IPS-20b (cell line): ENCODE measurements around the gene BBS9.
"Not testable (repeated sequence)": the region's sequence is repeated elsewhere in the genome, so short reads cannot be mapped to it uniquely, and the experiment has no call there.

Experiments used
- H3K27ac ChIP-seq: one replicate; pipeline ENCODE4 v1.5.1; 2013; ENCODE audit warnings: low read length
- H3K27me3 ChIP-seq: 2 replicates; pipeline ENCODE4 v1.6.1; 2013; ENCODE audit warnings: mild to moderate bottlenecking, low read length, inconsistent platforms; ENCODE audit not compliant: insufficient read depth
- H3K36me3 ChIP-seq: 2 replicates; pipeline ENCODE4 v1.6.1; 2013; ENCODE audit warnings: low read depth, mild to moderate bottlenecking, inconsistent platforms, low read length, moderate library complexity; ENCODE audit not compliant: insufficient read depth
- H3K4me1 ChIP-seq: 2 replicates; pipeline ENCODE4 v1.6.1; 2013; ENCODE audit warnings: mild to moderate bottlenecking, control low read depth, inconsistent platforms, low read length, moderate library complexity; ENCODE audit not compliant: insufficient read depth
- H3K4me3 ChIP-seq: 2 replicates; pipeline ENCODE4 v1.5.1; 2013; ENCODE audit warnings: mild to moderate bottlenecking, low read length, inconsistent platforms
- H3K9ac ChIP-seq: 2 replicates; pipeline ENCODE4 v1.6.1; 2013; ENCODE audit warnings: low read depth, mild to moderate bottlenecking, inconsistent platforms, low read length, moderate library complexity
- H3K9me3 ChIP-seq: 2 replicates; pipeline ENCODE4 v1.6.1; 2013; ENCODE audit warnings: mild to moderate bottlenecking, low read depth, low read length, inconsistent platforms; ENCODE audit not compliant: insufficient read depth

The BBS9 gene

GRCh38 chr7:33452805-33453502, 323.6 kb downstream of the BBS9 start:
- no peak overlapping the region for H3K27ac ChIP-seq
- no peak overlapping the region for H3K9ac ChIP-seq
- no peaks in the 10 kb centered on the region for H3K36me3 ChIP-seq
- no peaks in the 10 kb centered on the region for H3K27me3 ChIP-seq
- H3K4me1 ChIP-seq = no peaks in the 10 kb centered on the region
- H3K4me3 ChIP-seq = no peak overlapping the region
- H3K9me3 ChIP-seq = peaks cover 4% of the 10 kb centered on the region; the same call in 1 of the 2 replicates

GRCh38 chr7:33457039-33457438, 327.7 kb downstream of the BBS9 start:
- Histone ChIP-seq H3K27me3 (no peaks in the 10 kb centered on the region), H3K27ac (no peak overlapping the region), H3K9me3 (no peaks in the 10 kb centered on the region), H3K4me3 (no peak overlapping the region), H3K9ac (no peak overlapping the region), H3K4me1 (no peaks in the 10 kb centered on the region), H3K36me3 (no peaks in the 10 kb centered on the region)

- Histone ChIP-seq H3K27ac (no peak overlapping the region), H3K27me3 (no peaks in the 10 kb centered on the region), H3K9me3 (no peaks in the 10 kb centered on the region), H3K4me1 (no peaks in the 10 kb centered on the region), H3K4me3 (no peak overlapping the region), H3K9ac (no peak overlapping the region), H3K36me3 (no peaks in the 10 kb centered on the region)
These were observed 329.2 kb downstream of the BBS9 start for GRCh38 chr7:33458581-33458980.

GRCh38 chr7:33459340-33459751, 330.0 kb downstream of the BBS9 start:
- Histone ChIP-seq H3K9me3 (no peaks in the 10 kb centered on the region), H3K4me3 (no peak overlapping the region), H3K27ac (no peak overlapping the region), H3K27me3 (no peaks in the 10 kb centered on the region), H3K36me3 (no peaks in the 10 kb centered on the region), H3K9ac (no peak overlapping the region), H3K4me1 (no peaks in the 10 kb centered on the region)

- H3K36me3 ChIP-seq = no peaks in the 10 kb centered on the region
- H3K9me3 ChIP-seq = no peaks in the 10 kb centered on the region
- H3K27me3 ChIP-seq = no peaks in the 10 kb centered on the region
- no peak overlapping the region for H3K27ac ChIP-seq
- no peak overlapping the region for H3K9ac ChIP-seq
- no peak overlapping the region for H3K4me3 ChIP-seq
- H3K4me1 ChIP-seq = no peaks in the 10 kb centered on the region
These were observed 333.8 kb downstream of the BBS9 start for GRCh38 chr7:33463131-33463530.

GRCh38 chr7:33466203-33466602, 336.8 kb downstream of the BBS9 start:
- H3K4me3 ChIP-seq = no peak overlapping the region
- no peaks in the 10 kb centered on the region for H3K4me1 ChIP-seq
- no peaks in the 10 kb centered on the region for H3K36me3 ChIP-seq
- no peak overlapping the region for H3K9ac ChIP-seq
- no peak overlapping the region for H3K27ac ChIP-seq
- no peaks in the 10 kb centered on the region; the same call in 1 of the 2 replicates for H3K9me3 ChIP-seq
- no peaks in the 10 kb centered on the region for H3K27me3 ChIP-seq

- H3K9me3 ChIP-seq = no peaks in the 10 kb centered on the region; the same call in 1 of the 2 replicates
- no peak overlapping the region for H3K9ac ChIP-seq
- H3K27me3 ChIP-seq = no peaks in the 10 kb centered on the region
- H3K36me3 ChIP-seq = no peaks in the 10 kb centered on the region
- no peak overlapping the region for H3K27ac ChIP-seq
- no peak overlapping the region for H3K4me3 ChIP-seq
- H3K4me1 ChIP-seq = 0 out of 2 replicates have a peak, but pooled peaks cover 4% of the 10 kb centered on the region
These were observed 342.4 kb downstream of the BBS9 start for GRCh38 chr7:33471636-33472242.

GRCh38 chr7:33472348-33473025, 343.1 kb downstream of the BBS9 start:
- Histone ChIP-seq H3K9me3 (no peaks in the 10 kb centered on the region; the same call in 1 of the 2 replicates), H3K4me1 (0 out of 2 replicates have a peak, but pooled peaks cover 4% of the 10 kb centered on the region), H3K9ac (no peak overlapping the region), H3K36me3 (no peaks in the 10 kb centered on the region), H3K4me3 (no peak overlapping the region), H3K27ac (no peak overlapping the region), H3K27me3 (no peaks in the 10 kb centered on the region)

- Histone ChIP-seq H3K4me3 (no peak overlapping the region), H3K36me3 (no peaks in the 10 kb centered on the region), H3K27ac (no peak overlapping the region), H3K27me3 (no peaks in the 10 kb centered on the region), H3K4me1 (0 out of 2 replicates have a peak, but pooled peaks cover 4% of the 10 kb centered on the region), H3K9ac (no peak overlapping the region), H3K9me3 (peaks cover 2% of the 10 kb centered on the region; the same call in 1 of the 2 replicates)
These were observed 348.5 kb downstream of the BBS9 start for GRCh38 chr7:33477719-33478480.

GRCh38 chr7:33484476-33484875, 355.1 kb downstream of the BBS9 start:
- H3K9me3 ChIP-seq = not testable (repeated sequence)

GRCh38 chr7:33485747-33486493, 356.6 kb downstream of the BBS9 start:
- Histone ChIP-seq H3K4me3 (no peak overlapping the region), H3K9ac (no peak overlapping the region), H3K9me3 (no peaks in the 10 kb centered on the region), H3K27me3 (no peaks in the 10 kb centered on the region), H3K4me1 (no peaks in the 10 kb centered on the region), H3K27ac (no peak overlapping the region), H3K36me3 (no peaks in the 10 kb centered on the region)

More at GRCh38 chr7:33484476-33484875, 355.1 kb downstream of the BBS9 start:
- not testable (repeated sequence) for H3K36me3 ChIP-seq, H3K4me1 ChIP-seq, H3K9ac ChIP-seq, H3K27ac ChIP-seq, H3K27me3 ChIP-seq, H3K4me3 ChIP-seq
